T-helper 17 cell (primary cell): Measurements from ENCODE around the gene FEM1B. TPM values are rescaled to one million over a fixed set of nuclear protein-coding genes. Genes with fewer than 3 reads are reported as not detected.
A peak's percentile ranks its signal among the peaks of the same experiment; 100 is the strongest.
"Not testable (repeated sequence)": the region's sequence is repeated elsewhere in the genome, so short reads cannot be mapped to it uniquely, and the experiment has no call there.

ENCODE experiments used
- ATAC-seq: fragments of 150-1000 bp; cut with Tn5 transposase; 2 replicates; pipeline ENCODE4 v1.10.0; 2021; ENCODE audit warnings: mild to moderate bottlenecking, moderate library complexity
- DNase-seq, 3 donors: peaks; one replicate each; pipeline versions ENCODE4 v3.0.0 to v3.0.0-alpha.2; 2020 to 2021
- H3K9me3 ChIP-seq: one replicate; pipeline ENCODE4 v1.7.0; 2013; ENCODE audit warnings: low read length, mild to moderate bottlenecking; ENCODE audit not compliant: control insufficient read depth, poor library complexity, severe bottlenecking
- H3K27ac Mint-ChIP-seq: one replicate; pipeline ENCODE4 v1.8.0; 2022; ENCODE audit warnings: mild to moderate bottlenecking, moderate library complexity, mixed read lengths
- H3K27me3 Mint-ChIP-seq: one replicate; pipeline ENCODE4 v1.8.0; 2022; ENCODE audit warnings: mixed read lengths
- H3K36me3 Mint-ChIP-seq: one replicate; pipeline ENCODE4 v1.8.0; 2022; ENCODE audit warnings: low read depth, mixed read lengths
- H3K4me1 Mint-ChIP-seq: one replicate; pipeline ENCODE4 v1.8.0; 2022; ENCODE audit warnings: mild to moderate bottlenecking, mixed read lengths
- H3K4me3 Mint-ChIP-seq: one replicate; pipeline ENCODE4 v1.8.0; 2022; ENCODE audit warnings: mild to moderate bottlenecking, moderate library complexity, mixed read lengths
- total RNA-seq, 4 donors: library from RNA in 2 of 4; stranded (reverse) in 2 of 4; gene quantifications; one replicate each; pipeline ENCODE4 v1.2.3 and lab custom pipeline; 2022 to 2026

FEM1B gene
- total RNA-seq (10 to 100 TPM; 62.4 to 73.0 TPM), total RNA-seq (lab: John Stamatoyannopoulos, UW) (102 to 136 reads per million in 2 donors)

- DNase-seq (peak; percentile 80 to 84 (median 80)), ATAC-seq (peak; percentile 80)
- H3K36me3 Mint-ChIP-seq, result peaks cover 4% of the 10 kb centered on the region
- no peaks in the 10 kb centered on the region for H3K27me3 Mint-ChIP-seq
- H3K4me3 Mint-ChIP-seq, result peak within 1 kb of the TSS; percentile 99
- H3K4me1 Mint-ChIP-seq, result peaks cover 45% of the 10 kb centered on the region
- peak within 1 kb of the TSS; percentile 99 for H3K27ac Mint-ChIP-seq
- no peaks in the 10 kb centered on the region for H3K9me3 ChIP-seq
These were observed at the start of gene FEM1B for GRCh38 chr15:68277603-68278344. FEM1B (plus strand) TSS chr15:68277745; CDS start chr15:68278418, 673 bp downstream.

GRCh38 chr15:68228143-68228970, 49.2 kb upstream of the FEM1B start:
- H3K4me3 Mint-ChIP-seq, result peak overlapping the region; percentile 98
- H3K27ac Mint-ChIP-seq, result peak overlapping the region; percentile 88
- H3K36me3 Mint-ChIP-seq, result no peaks in the 10 kb centered on the region
- peaks cover 24% of the 10 kb centered on the region for H3K4me1 Mint-ChIP-seq
- no peaks in the 10 kb centered on the region for H3K9me3 ChIP-seq
- DNase-seq, result no peak
- peaks cover 4% of the 10 kb centered on the region for H3K27me3 Mint-ChIP-seq
- ATAC-seq, result no peak

DNA sequence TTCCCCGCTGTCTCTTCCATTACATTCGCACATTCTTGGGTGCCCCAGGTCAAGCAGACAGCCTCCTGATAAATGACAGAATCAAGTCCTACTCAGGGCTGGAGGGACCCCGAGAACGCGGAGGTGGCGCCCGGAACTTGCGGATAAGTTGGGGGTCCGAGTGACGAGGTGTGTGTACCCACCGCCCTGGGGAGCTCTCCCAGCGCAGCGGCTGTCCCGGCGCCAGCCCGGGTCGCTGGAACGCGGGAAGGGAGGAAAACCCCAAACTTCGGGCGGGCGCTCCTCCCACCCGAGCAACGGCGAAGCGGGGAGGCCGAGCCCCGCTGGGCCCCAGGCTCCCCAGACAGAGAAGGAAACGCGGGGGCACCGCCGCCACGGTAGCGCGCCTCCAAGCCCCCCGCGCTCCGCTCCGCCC, 48.6 kb upstream of the FEM1B start:
- peak overlapping the region; percentile 88 for H3K27ac Mint-ChIP-seq
- H3K27me3 Mint-ChIP-seq, result peaks cover 4% of the 10 kb centered on the region
- DNase-seq (no peak), ATAC-seq (no peak)
- H3K9me3 ChIP-seq, result no peaks in the 10 kb centered on the region
- H3K4me1 Mint-ChIP-seq, result peaks cover 24% of the 10 kb centered on the region
- H3K4me3 Mint-ChIP-seq, result peak overlapping the region; percentile 98
- no peaks in the 10 kb centered on the region for H3K36me3 Mint-ChIP-seq

- Mint-ChIP-seq H3K4me1 (peaks cover 24% of the 10 kb centered on the region), H3K27me3 (peaks cover 10% of the 10 kb centered on the region), H3K4me3 (peak within 1 kb of the TSS; percentile 98), H3K27ac (peak within 1 kb of the TSS; percentile 95), H3K36me3 (no peaks in the 10 kb centered on the region)
- ATAC-seq (peak; percentile 87), DNase-seq (peak; percentile 64 to 83 (median 73))
- no peaks in the 10 kb centered on the region for H3K9me3 ChIP-seq
These were observed 48.0 kb upstream of the FEM1B start, which contains the start of gene CLN6 for GRCh38 chr15:68229386-68230156. CLN6 (minus strand) TSS chr15:68229728; CDS start chr15:68229584, 144 bp downstream.

GRCh38 chr15:68230157-68231100, 47.1 kb upstream of the FEM1B start:
- H3K4me1 Mint-ChIP-seq, result peaks cover 19% of the 10 kb centered on the region
- peak overlapping the region; percentile 98 for H3K4me3 Mint-ChIP-seq
- peak overlapping the region; percentile 95 for H3K27ac Mint-ChIP-seq
- H3K9me3 ChIP-seq, result no peaks in the 10 kb centered on the region
- ATAC-seq, result no peak
- H3K27me3 Mint-ChIP-seq, result peaks cover 11% of the 10 kb centered on the region
- no peak for DNase-seq
- H3K36me3 Mint-ChIP-seq, result no peaks in the 10 kb centered on the region

DNA sequence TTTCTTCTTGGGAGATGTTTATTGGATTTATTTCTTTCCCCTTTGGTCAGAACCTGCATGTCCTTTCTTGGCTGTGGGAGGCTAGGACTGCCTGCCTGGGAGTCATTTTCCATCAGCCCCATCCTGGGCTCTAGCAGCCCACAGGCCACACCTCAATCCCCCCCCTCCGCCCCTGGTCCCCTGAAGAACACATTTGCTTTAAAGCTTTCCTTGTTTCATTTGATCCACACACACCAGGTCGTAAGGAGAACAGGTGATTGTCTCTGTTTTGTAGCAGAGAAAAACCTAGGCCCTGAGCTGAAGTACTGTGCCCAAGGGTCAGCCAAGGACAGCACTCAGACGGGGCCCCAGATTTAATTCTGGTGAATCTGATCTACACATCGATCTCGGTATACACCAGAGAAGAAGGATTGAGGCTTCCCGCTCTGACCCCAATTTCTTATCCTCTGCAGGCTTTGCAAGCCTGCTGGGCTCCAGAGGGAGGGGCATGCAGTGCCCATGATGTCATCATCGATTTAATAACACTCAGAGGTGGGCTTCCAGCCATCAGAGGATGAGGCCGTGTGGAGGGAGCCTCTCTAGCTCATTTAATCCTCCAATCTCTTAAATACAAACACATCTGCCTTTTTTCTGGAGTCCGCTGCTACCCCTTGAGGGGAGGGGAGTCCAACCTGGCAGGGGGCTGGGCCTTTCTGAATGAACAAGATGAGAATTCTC, 46.3 kb upstream of the FEM1B start:
- H3K4me1 Mint-ChIP-seq, result peaks cover 19% of the 10 kb centered on the region
- ATAC-seq (no peak), DNase-seq (no peak)
- peaks cover 11% of the 10 kb centered on the region for H3K27me3 Mint-ChIP-seq
- no peak overlapping the region for H3K27ac Mint-ChIP-seq
- no peaks in the 10 kb centered on the region for H3K36me3 Mint-ChIP-seq
- no peaks in the 10 kb centered on the region for H3K9me3 ChIP-seq
- peak overlapping the region; percentile 33 for H3K4me3 Mint-ChIP-seq

GRCh38 chr15:68232449-68232848, 45.1 kb upstream of the FEM1B start:
- Mint-ChIP-seq H3K36me3 (peaks cover 2% of the 10 kb centered on the region), H3K27me3 (peaks cover 14% of the 10 kb centered on the region), H3K4me1 (peaks cover 22% of the 10 kb centered on the region), H3K4me3 (no peak overlapping the region), H3K27ac (no peak overlapping the region)
- ATAC-seq, result no peak
- DNase-seq, result no peak
- no peaks in the 10 kb centered on the region for H3K9me3 ChIP-seq

DNA sequence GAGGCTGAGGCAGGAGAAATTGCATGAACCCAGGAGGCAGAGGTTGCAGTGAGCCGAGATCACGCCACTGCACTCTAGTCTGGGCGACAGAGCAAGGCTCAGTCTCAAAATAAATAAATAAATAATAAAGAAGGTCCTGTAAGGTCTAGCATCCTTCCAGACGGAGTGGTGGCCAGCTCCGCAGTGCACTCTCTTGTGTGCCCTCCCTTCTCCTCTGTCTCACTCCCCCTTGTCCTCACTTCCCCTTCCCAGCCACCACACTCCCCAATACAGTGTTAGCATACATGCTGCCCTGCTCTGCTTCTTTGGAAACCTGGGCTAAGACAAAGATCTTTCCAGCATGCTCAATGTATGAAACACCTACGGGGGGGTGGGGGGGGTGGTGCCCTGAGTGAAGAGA, 44.6 kb upstream of the FEM1B start:
- ATAC-seq (no peak), DNase-seq (no peak)
- Mint-ChIP-seq H3K4me3 (no peak overlapping the region), H3K27ac (no peak overlapping the region), H3K27me3 (peaks cover 17% of the 10 kb centered on the region), H3K4me1 (peaks cover 22% of the 10 kb centered on the region), H3K36me3 (peaks cover 2% of the 10 kb centered on the region)
- no peaks in the 10 kb centered on the region for H3K9me3 ChIP-seq

DNA sequence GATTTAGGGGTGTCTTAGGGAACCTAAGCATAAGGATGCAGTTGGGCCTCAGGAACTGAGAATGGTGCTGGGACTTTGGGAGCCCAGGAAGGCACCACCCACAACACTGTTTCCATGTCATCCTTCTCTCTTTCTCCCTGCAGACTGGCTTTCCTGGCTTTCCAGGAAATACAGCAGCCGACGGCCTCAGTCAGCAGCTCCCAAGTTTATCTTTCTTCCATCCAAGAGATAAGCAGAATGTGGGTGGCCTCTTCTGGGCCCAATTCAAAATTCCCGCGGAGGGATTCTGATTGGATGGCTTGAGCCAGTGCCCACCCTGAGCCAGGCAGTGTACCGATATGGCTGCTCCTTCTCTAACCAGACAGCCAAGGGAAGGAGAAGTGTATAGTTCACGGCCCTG, 43.5 kb upstream of the FEM1B start:
- DNase-seq (no peak), ATAC-seq (no peak)
- Mint-ChIP-seq H3K4me1 (peaks cover 12% of the 10 kb centered on the region), H3K4me3 (no peak overlapping the region), H3K27ac (no peak overlapping the region), H3K27me3 (peaks cover 17% of the 10 kb centered on the region), H3K36me3 (peaks cover 2% of the 10 kb centered on the region)
- no peaks in the 10 kb centered on the region for H3K9me3 ChIP-seq

GRCh38 chr15:68234520-68234919, 43.0 kb upstream of the FEM1B start:
- H3K9me3 ChIP-seq, H3K36me3 Mint-ChIP-seq, H3K27ac Mint-ChIP-seq, DNase-seq, ATAC-seq, H3K4me3 Mint-ChIP-seq: not testable (repeated sequence)
- Mint-ChIP-seq H3K4me1 (peaks cover 12% of the 10 kb centered on the region), H3K27me3 (peaks cover 17% of the 10 kb centered on the region)

DNA sequence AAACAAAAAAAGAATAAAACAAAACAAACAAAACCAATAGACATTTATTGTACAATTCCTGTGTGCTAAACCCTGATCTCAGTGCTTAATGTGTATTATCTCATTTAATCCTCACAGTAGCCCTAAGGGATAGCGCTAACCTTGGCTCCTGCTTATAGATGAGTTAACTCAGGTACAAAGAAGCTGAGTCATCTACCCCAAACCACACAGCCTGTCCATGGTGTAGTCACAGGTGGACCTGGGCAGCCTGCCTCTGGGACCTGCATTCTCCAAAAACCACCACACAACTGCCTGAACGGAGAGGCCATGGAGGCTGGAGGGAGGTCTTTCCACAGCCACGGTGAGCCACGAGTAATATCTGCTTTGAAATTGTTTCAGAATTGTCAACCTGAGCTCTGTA, 42.5 kb upstream of the FEM1B start:
- Mint-ChIP-seq H3K27ac (no peak overlapping the region), H3K4me1 (peaks cover 10% of the 10 kb centered on the region), H3K4me3 (no peak overlapping the region), H3K36me3 (peaks cover 2% of the 10 kb centered on the region), H3K27me3 (peaks cover 15% of the 10 kb centered on the region)
- H3K9me3 ChIP-seq, result no peaks in the 10 kb centered on the region
- no peak for DNase-seq
- ATAC-seq, result no peak
